ENCODE results near the gene PCARE.

Gene PCARE

GRCh38 chr2:29033172-29033571, 41.2 kb downstream of the PCARE start:
- DNase-seq, result peak; percentile 23

DNA sequence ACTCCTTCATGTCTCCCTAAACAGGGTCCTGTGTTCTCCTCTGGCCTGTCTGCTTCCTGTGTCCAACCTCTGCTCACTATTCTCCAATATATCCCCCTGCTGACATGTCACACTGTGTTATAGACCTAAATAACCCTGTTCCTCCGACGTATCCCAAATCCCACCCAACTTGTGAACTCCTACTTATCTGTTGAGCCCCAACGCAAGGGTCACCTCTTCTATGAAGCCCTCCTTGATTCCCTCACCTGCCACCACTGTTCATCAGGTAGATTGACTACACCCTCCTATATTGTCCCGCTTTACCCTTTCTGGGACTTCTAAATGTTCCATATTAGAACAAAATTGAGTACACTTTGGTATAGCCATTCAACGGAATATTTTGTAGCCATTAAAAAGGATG, 42.1 kb downstream of the PCARE start:
- DNase-seq, result no peak

- DNase-seq, result no peak
Measured at GRCh38 chr2:29031046-29031445, 43.3 kb downstream of the PCARE start.

DNA sequence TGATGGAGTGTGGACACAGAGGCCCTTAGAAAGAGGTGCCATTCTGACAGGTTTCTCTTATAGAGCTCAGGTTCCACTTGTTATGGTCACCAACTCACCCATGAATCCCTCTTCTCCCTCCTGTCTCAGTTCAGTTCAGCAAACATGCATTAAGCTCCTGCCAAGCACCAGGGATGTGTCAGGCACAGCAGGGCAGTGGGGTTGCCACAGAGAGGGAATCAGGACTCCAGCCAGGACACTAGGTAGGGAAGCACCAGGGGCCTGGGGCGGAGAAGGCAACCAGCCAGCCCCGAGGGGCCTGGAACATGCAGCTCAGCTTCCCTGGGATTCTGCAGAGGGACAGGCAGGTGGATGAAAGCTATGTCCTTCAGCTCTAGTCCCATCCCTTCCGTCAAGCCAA, 48.6 kb downstream of the PCARE start:
- no peak for DNase-seq

DNA sequence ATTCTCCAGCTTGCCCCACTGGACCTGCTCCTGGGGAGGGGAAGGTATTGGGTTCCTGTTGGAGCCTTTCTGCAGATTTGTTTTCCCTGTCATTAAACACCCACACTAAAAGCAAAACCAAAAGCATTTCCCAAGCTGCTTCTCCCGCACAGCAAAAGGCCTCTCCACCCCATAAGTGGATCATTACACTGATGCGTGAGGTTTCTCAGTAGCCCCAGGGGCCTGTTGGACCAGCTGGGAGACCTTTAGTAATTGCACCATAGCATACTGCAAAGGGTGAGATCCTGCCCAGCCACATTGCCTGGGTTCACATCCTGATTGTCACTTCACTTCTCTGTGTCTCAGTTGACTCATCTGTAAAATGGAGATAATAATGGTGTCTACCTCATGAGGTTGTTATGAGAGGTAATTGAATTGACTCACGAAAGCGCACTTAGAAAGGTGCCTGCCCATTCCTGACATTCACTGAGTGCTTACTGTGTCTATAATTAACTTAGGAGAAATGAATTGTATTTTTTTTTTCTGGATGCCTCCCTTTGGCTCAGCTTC, 49.4 kb downstream of the PCARE start:
- DNase-seq, result peak; percentile 29

GRCh38 chr2:29023188-29023587, 51.1 kb downstream of the PCARE start:
- DNase-seq, result no peak

DNA sequence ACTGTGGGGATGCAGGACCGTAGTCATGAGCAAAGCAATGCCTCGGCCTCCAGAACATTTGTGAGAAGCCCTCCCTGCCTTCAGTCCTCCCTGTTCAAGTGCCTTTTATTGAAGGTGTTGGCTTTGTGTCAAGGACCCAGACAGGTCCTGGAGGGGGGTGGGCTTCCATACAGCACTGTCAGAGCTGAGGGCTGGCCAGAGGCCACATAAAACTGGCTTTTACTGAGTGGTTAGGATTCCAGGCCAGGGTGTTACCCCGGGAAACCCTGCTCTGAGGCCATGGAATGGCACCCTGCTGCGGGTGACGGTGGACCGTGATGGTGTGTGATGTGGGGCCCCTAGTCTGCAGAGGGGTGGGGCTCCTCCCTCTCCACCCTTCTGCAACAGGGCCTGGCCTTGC, 51.6 kb downstream of the PCARE start:
- DNase-seq, result no peak

DNA sequence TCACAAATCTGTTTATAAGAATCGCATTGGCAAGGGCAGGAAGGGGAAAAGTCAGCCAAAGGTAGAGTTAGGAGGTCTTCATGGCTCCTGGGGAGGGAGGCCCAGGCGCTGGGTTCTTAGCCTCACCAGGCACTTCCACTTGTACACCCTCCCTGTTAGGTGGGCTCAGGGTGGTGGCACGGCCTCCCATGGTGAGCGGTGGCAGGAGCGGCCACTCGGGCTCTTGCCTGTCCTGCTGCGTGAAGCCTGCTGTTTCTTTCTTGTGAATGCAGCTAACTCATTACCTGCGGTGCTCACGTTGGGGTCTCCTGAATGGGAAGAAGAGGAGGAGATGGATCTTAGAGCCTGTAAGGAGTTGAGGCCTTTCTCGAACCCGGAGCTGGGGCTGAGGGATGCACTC, 52.4 kb downstream of the PCARE start:
- peak; percentile 22 for DNase-seq

DNA sequence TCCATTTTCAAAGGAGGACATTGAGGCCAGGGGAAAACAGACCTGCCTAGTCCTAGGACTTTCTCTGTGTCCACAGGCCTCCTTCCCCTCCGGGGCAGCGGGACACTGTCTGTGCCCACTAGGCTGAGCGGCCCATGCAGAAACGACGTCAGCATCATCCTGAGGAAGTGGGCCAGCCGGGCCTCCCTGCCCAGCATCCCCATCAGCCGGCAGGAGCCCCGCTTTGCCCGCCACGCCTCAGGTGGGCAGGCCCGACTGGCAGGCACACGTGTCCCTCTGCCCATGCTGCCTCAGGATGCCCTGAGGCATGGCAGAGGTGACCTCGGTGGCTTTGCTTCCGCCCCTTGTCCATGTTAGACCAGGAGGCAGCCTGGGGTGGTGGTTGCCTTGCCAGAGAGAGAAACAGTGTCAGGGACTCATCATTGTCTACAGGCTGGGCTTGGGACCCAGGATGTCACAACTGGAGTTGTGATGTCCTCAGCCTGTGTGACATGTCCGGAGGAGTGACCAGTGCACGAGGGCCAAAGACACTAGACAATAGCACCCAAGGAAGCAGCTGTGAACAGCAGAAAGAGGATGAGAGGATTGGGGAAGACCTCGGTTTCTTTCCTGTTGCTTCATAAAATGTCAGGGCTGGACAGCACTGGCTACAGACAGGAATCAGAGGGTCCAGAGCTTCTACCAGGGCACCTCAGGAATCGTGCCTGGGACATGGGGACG, 56.4 kb downstream of the PCARE start:
- no peak for DNase-seq

GRCh38 chr2:29016504-29016903, 57.8 kb downstream of the PCARE start:
- peak; percentile 29 for DNase-seq

GRCh38 chr2:29015701-29016470, 58.4 kb downstream of the PCARE start:
- DNase-seq, result no peak

- DNase-seq, result no peak
Measured at GRCh38 chr2:29014811-29015421, 59.4 kb downstream of the PCARE start.

DNA sequence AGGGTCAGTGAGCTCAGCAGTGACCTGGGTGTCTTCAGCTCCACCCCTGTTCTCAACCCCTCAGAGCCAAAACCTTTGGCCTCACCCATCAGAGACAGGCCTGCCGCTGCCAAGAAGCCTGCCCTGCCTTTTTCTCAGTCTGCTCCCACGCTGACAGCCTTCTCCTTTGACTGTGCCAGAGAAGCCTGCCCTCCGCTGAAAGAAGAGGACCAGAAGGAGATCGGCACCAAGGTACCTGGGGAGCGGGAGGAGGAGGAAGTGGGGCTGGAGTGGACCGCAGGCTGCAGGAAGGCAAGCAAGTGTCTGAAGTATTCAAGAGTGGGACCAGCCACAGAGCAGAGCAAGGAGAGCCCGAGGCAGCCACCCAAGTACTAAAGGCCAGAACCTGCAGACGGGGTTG, 60.0 kb downstream of the PCARE start:
- no peak for DNase-seq

DNA sequence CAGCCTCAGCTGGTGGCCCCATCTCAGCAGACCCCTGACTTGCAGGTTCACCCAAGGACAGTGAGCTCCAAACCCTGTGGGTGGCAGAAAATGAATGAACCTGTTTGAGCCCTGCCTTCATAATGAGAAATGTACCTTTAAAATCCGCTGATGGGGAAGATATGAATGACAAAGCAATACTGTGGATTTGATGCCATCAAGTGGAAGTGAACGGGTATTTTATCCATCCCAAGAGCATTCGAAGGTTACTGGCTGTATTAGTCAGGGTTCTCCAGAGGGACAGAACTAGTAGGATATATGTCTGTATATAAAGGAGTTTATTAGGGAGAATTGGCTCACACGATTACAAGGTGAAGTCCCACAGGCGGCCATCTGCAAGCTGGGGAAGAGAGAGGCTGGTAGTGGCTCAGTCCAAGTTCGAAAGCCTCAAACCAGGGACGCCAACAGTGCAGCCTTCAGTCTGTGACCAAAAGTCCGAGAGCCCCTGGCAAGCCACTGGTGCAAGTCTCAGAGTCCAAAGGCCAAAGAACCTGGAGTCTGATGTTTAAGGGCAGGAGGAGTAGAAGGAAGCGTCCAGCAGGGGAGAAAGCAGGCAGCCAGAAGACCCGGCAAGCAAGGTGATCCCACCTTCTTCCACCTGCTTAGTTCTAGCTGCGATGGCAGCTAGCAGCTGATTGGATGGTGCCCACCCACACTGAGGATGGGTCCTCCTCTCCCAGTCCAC, 61.1 kb downstream of the PCARE start:
- DNase-seq, result no peak

GRCh38 chr2:29012211-29012681, 62.1 kb downstream of the PCARE start:
- DNase-seq, result peak; percentile 54
